HCT116 (cell line): ENCODE results near the gene GRPR. TPM values are rescaled to one million over a fixed set of nuclear protein-coding genes. Genes with fewer than 3 reads are reported as not detected.

ENCODE experiments used
- ATAC-seq: fragments of 200-7000 bp; cut with Tn5 transposase; 2 replicates; pipeline ENCODE4 v1.9.1; 2020; ENCODE audit warnings: mild to moderate bottlenecking, moderate library complexity
- BruUV-seq: library from RNA; stranded (reverse); fragments of 400-500 nt; replicated peaks from 2 replicates; lab custom pipeline; 2021; lab: Mats Ljungman, UMichigan
- CTCF ChIA-PET: fragments of 300-600 bp; sonication (Branson Sonifier 250); formaldehyde crosslinking; loops from one replicate; lab custom pipeline; 2021; ENCODE audit warnings: antibody characterized with exemption; lab: Charles Lee
- POLR2A ChIA-PET: fragments of 300-600, 350-600 bp; sonication (Branson Sonifier 250); formaldehyde crosslinking; loops from one replicate; lab custom pipeline; 2021; ENCODE audit warnings: antibody characterized with exemption; lab: Charles Lee
- RAD21 ChIA-PET, 2 experiments: fragments of 300-600 bp; sonication (Branson Sonifier 250); formaldehyde crosslinking; loops; one replicate each; lab custom pipeline; 2023; ENCODE audit warnings: low total read pairs in 2 of 2; ENCODE audit not compliant: uncharacterized antibody in 2 of 2, unreplicated experiment in 2 of 2, low non-redundant PET in 1 of 2; lab: Charles Lee
- DNase-seq: peaks from one replicate; pipeline ENCODE4 v3.0.0-alpha.2; 2010; ENCODE audit warnings: low read depth, low spot score
- H2AFZ ChIP-seq: fragments of 200-600 bp; shearing (Covaris generic), sonication (generic); 2 replicates; pipeline ENCODE4 v1.6.1; 2017; ENCODE audit warnings: low read depth, mixed run types, mixed read lengths, antibody characterized with exemption, low read length; ENCODE audit not compliant: poor library complexity, severe bottlenecking
- H3K27ac ChIP-seq: 2 replicates; pipeline ENCODE4 v1.5.1; 2012; ENCODE audit warnings: low read depth, low read length
- H3K27me3 ChIP-seq: fragments of 200-600 bp; sonication (generic); 2 replicates; pipeline ENCODE4 v1.6.1; 2016; ENCODE audit warnings: mixed run types, low read length, mixed read lengths; ENCODE audit not compliant: insufficient read depth
- H3K36me3 ChIP-seq, 2 experiments: fragments of 200-500 bp in 1 of 2; fragments of 200-600 bp in 1 of 2; sonication (Bioruptor generic) in 1 of 2; sonication (generic) in 1 of 2; 2 replicates each; pipeline versions ENCODE4 v1.5.1 to v1.6.1; 2014 to 2016; ENCODE audit warnings: low read length in 2 of 2, inconsistent platforms in 1 of 2, mixed read lengths in 1 of 2, mixed run types in 1 of 2; ENCODE audit not compliant: insufficient read depth in 2 of 2, control insufficient read depth in 1 of 2
- H3K4me1 ChIP-seq, 2 experiments: fragments of 200-600 bp in 1 of 2; sonication (generic) in 1 of 2; 2 replicates each; pipeline versions ENCODE4 v1.5.1 to v1.6.1; 2012 to 2017; ENCODE audit warnings: low read length in 2 of 2, inconsistent platforms in 1 of 2, mild to moderate bottlenecking in 1 of 2, mixed read lengths in 1 of 2, mixed run types in 1 of 2, moderate library complexity in 1 of 2; ENCODE audit not compliant: insufficient read depth in 2 of 2, control insufficient read depth in 1 of 2
- H3K4me2 ChIP-seq: fragments of 200-600 bp; sonication (generic); 2 replicates; pipeline ENCODE4 v1.6.1; 2017; ENCODE audit warnings: mixed run types, low read length, mixed read lengths
- H3K4me3 ChIP-seq, 2 experiments: fragments of 200-600 bp in 1 of 2; sonication (generic) in 1 of 2; replicated peaks in 1 of 2; 2 replicates each; pipeline ENCODE4 v1.5.1; 2011 to 2016; ENCODE audit warnings: low read length in 2 of 2, control low read depth in 1 of 2, low read depth in 1 of 2, mild to moderate bottlenecking in 1 of 2, mixed read lengths in 1 of 2, mixed run types in 1 of 2
- H3K79me2 ChIP-seq: fragments of 200-600 bp; sonication (generic); 2 replicates; pipeline ENCODE4 v1.6.1; 2017; ENCODE audit warnings: mild to moderate bottlenecking, mixed run types, low read length, moderate library complexity, mixed read lengths; ENCODE audit not compliant: insufficient read depth
- H3K9ac ChIP-seq: fragments of 200-600 bp; sonication (generic); 2 replicates; pipeline ENCODE4 v1.6.1; 2016; ENCODE audit warnings: low read length, mixed read lengths
- H3K9me2 ChIP-seq: fragments of 200-600 bp; sonication (generic), shearing (Covaris generic); 2 replicates; pipeline ENCODE4 v1.6.1; 2017; ENCODE audit warnings: mixed run types, mild to moderate bottlenecking, moderate library complexity; ENCODE audit not compliant: insufficient read depth
- H3K9me3 ChIP-seq, 2 experiments: fragments of 200-500 bp in 1 of 2; fragments of 200-600 bp in 1 of 2; sonication (Bioruptor generic) in 1 of 2; sonication (generic) in 1 of 2; 2 replicates each; pipeline ENCODE4 v1.6.1; 2014 to 2017; ENCODE audit warnings: low read length in 2 of 2, mixed read lengths in 2 of 2, inconsistent platforms in 1 of 2, low read depth in 1 of 2, mild to moderate bottlenecking in 1 of 2, mixed run types in 1 of 2, moderate library complexity in 1 of 2; ENCODE audit not compliant: control insufficient read depth in 1 of 2, insufficient read depth in 1 of 2
- H4K20me1 ChIP-seq: fragments of 200-600 bp; sonication (generic), shearing (Covaris generic); 2 replicates; pipeline ENCODE4 v1.6.1; 2017; ENCODE audit warnings: mixed run types, mild to moderate bottlenecking, moderate library complexity; ENCODE audit not compliant: insufficient read depth
- CBX3 ChIP-seq: IDR thresholded peaks from 2 replicates; pipeline ENCODE4 v1.6.1; 2012; ENCODE audit warnings: low read depth
- CEBPB ChIP-seq: IDR thresholded peaks from 2 replicates; pipeline ENCODE4 v1.6.1; 2012; ENCODE audit warnings: low read depth
- ELF1 ChIP-seq: IDR thresholded peaks from 2 replicates; pipeline ENCODE4 v1.6.1; 2012; ENCODE audit warnings: low read depth, borderline replicate concordance
- EZH2phosphoT487 ChIP-seq: fragments of 200-600 bp; IDR thresholded peaks from 2 replicates; pipeline ENCODE4 v1.6.1; 2018; ENCODE audit warnings: antibody characterized with exemption, borderline replicate concordance
- JUND ChIP-seq: IDR thresholded peaks from 2 replicates; pipeline ENCODE4 v1.6.1; 2012
- SIN3A ChIP-seq: IDR thresholded peaks from 2 replicates; pipeline ENCODE4 v1.6.1; 2012; ENCODE audit warnings: low read depth
- SP1 ChIP-seq: IDR thresholded peaks from 2 replicates; pipeline ENCODE4 v1.6.1; 2012; ENCODE audit warnings: low read depth
- SRF ChIP-seq: IDR thresholded peaks from 2 replicates; pipeline ENCODE4 v1.6.1; 2012; ENCODE audit warnings: low read depth
- TCF7L2 ChIP-seq: IDR thresholded peaks from 2 replicates; pipeline ENCODE4 v1.7.0; 2011; ENCODE audit warnings: borderline replicate concordance, inconsistent platforms; ENCODE audit not compliant: insufficient read depth, insufficient read length; ENCODE audit errors: extremely low read depth
- YY1 ChIP-seq: IDR thresholded peaks from 2 replicates; pipeline ENCODE4 v1.6.1; 2011; ENCODE audit warnings: low read length, low read depth, moderate library complexity, mild to moderate bottlenecking; ENCODE audit not compliant: insufficient replicate concordance; ENCODE audit errors: extremely low read depth
- ZNF274 ChIP-seq: fragments of 200-500 bp; sonication (Bioruptor generic); IDR thresholded peaks from 2 replicates; pipeline ENCODE4 v1.6.1; 2014; ENCODE audit warnings: mild to moderate bottlenecking, low read depth, low read length, inconsistent platforms
- intact Hi-C: fragments of 100-400 bp; cut with micrococcal nuclease; formaldehyde crosslinking; loops from 2 replicates; pipeline ENCODE4 v1.10.0; 2022
- total RNA-seq: library from RNA; stranded (reverse); gene quantifications from one replicate; pipeline ENCODE4 v1.2.1, GENCODE V29; 2021; ENCODE audit not compliant: unreplicated experiment
- TF ChIP-seq, protein P1 (sequence below), 3 experiments: fragments of 200-600 bp in 1 of 3; sonication (generic) in 1 of 3; IDR thresholded peaks in 2 of 3; conservative IDR thresholded peaks in 1 of 3; 2 replicates each; pipeline ENCODE4 v1.5.1; 2012 to 2017; ENCODE audit warnings: low read depth in 2 of 3, low read length in 2 of 3, antibody characterized with exemption in 1 of 3, borderline replicate concordance in 1 of 3, control low read depth in 1 of 3, mild to moderate bottlenecking in 1 of 3, mixed read lengths in 1 of 3, mixed run types in 1 of 3, moderate library complexity in 1 of 3; ENCODE audit not compliant: insufficient read depth in 1 of 3
- TF ChIP-seq, protein P2 (sequence below): IDR thresholded peaks from 2 replicates; pipeline ENCODE4 v1.6.1; 2012
- TF ChIP-seq, protein P3 (sequence below): IDR thresholded peaks from 2 replicates; pipeline ENCODE4 v1.6.1; 2011; ENCODE audit warnings: mild to moderate bottlenecking, low read length, moderate library complexity; ENCODE audit not compliant: insufficient replicate concordance; ENCODE audit errors: extremely low read depth
- TF ChIP-seq, protein P4 (sequence below): IDR thresholded peaks from 2 replicates; pipeline ENCODE4 v1.6.1; 2012
- TF ChIP-seq, protein P5 (sequence below): IDR thresholded peaks from 2 replicates; pipeline ENCODE4 v1.6.1; 2012; ENCODE audit warnings: low read depth

Gene GRPR
- total RNA-seq, 1 experiment from 2014 or later, result 0.15 TPM

DNA sequence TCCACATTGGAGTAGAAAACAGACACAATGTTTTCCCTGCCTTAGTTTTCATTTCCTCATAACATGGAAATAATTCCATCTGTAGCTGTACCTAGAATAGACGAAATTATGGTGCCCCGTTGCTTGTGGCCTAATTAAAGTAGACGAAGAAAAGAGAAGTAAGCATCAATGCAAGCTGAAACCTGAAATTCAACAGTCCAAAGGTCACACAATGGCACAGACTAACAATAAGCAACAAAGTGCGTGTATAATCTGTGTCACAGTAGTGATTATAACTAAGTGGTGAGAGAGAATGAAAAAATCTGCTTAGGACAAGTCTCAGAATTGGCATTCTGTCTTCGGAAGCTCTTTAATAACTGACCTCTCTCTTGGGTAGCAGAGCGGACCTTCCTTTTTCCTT is 68.2 kb downstream of the GRPR start:
- H3K36me3 ChIP-seq, result no peaks in the 10 kb centered on the region
- H3K9me2 ChIP-seq, result no peaks in the 10 kb centered on the region
- H3K27me3 ChIP-seq, result no peaks in the 10 kb centered on the region
- H3K79me2 ChIP-seq, result no peaks in the 10 kb centered on the region
- POLR2A ChIA-PET, result no interaction called here
- H3K4me3 ChIP-seq, result no peak overlapping the region
- peaks cover 0 to 18% of the 10 kb centered on the region in 2 experiments; a peak in 2 of 4 replicates for H3K4me1 ChIP-seq
- no peak overlapping the region for H3K9ac ChIP-seq
- H3K9me3 ChIP-seq, result no peaks in the 10 kb centered on the region
- TF ChIP-seq YY1, result no peak
- no peak for TF ChIP-seq SIN3A
- TF ChIP-seq, protein P1, sequence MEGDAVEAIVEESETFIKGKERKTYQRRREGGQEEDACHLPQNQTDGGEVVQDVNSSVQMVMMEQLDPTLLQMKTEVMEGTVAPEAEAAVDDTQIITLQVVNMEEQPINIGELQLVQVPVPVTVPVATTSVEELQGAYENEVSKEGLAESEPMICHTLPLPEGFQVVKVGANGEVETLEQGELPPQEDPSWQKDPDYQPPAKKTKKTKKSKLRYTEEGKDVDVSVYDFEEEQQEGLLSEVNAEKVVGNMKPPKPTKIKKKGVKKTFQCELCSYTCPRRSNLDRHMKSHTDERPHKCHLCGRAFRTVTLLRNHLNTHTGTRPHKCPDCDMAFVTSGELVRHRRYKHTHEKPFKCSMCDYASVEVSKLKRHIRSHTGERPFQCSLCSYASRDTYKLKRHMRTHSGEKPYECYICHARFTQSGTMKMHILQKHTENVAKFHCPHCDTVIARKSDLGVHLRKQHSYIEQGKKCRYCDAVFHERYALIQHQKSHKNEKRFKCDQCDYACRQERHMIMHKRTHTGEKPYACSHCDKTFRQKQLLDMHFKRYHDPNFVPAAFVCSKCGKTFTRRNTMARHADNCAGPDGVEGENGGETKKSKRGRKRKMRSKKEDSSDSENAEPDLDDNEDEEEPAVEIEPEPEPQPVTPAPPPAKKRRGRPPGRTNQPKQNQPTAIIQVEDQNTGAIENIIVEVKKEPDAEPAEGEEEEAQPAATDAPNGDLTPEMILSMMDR (IDR thresholded peaks at IDR 0.05 in 2 of 3, conservative IDR thresholded peaks at IDR 0.05 in 1 of 3; ENCODE audit: borderline replicate concordance in 1 of 3, insufficient read depth in 1 of 3, low read depth in 2 of 3, low read length in 2 of 3), result no peak
- TF ChIP-seq EZH2phosphoT487, result no peak
- no peak for TF ChIP-seq CBX3
- no peak for TF ChIP-seq ZNF274
- no peak for TF ChIP-seq JUND
- TF ChIP-seq ELF1, result no peak
- TF ChIP-seq, protein P2, sequence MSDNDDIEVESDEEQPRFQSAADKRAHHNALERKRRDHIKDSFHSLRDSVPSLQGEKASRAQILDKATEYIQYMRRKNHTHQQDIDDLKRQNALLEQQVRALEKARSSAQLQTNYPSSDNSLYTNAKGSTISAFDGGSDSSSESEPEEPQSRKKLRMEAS, result no peak
- TF ChIP-seq SRF, result no peak
- TF ChIP-seq, protein P3, sequence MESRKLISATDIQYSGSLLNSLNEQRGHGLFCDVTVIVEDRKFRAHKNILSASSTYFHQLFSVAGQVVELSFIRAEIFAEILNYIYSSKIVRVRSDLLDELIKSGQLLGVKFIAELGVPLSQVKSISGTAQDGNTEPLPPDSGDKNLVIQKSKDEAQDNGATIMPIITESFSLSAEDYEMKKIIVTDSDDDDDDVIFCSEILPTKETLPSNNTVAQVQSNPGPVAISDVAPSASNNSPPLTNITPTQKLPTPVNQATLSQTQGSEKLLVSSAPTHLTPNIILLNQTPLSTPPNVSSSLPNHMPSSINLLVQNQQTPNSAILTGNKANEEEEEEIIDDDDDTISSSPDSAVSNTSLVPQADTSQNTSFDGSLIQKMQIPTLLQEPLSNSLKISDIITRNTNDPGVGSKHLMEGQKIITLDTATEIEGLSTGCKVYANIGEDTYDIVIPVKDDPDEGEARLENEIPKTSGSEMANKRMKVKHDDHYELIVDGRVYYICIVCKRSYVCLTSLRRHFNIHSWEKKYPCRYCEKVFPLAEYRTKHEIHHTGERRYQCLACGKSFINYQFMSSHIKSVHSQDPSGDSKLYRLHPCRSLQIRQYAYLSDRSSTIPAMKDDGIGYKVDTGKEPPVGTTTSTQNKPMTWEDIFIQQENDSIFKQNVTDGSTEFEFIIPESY, result no peak
- TF ChIP-seq CEBPB, result no peak
- TF ChIP-seq, protein P4, sequence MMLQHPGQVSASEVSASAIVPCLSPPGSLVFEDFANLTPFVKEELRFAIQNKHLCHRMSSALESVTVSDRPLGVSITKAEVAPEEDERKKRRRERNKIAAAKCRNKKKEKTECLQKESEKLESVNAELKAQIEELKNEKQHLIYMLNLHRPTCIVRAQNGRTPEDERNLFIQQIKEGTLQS, result no peak
- no peak for TF ChIP-seq SP1
- no peak for TF ChIP-seq TCF7L2
- TF ChIP-seq, protein P5, sequence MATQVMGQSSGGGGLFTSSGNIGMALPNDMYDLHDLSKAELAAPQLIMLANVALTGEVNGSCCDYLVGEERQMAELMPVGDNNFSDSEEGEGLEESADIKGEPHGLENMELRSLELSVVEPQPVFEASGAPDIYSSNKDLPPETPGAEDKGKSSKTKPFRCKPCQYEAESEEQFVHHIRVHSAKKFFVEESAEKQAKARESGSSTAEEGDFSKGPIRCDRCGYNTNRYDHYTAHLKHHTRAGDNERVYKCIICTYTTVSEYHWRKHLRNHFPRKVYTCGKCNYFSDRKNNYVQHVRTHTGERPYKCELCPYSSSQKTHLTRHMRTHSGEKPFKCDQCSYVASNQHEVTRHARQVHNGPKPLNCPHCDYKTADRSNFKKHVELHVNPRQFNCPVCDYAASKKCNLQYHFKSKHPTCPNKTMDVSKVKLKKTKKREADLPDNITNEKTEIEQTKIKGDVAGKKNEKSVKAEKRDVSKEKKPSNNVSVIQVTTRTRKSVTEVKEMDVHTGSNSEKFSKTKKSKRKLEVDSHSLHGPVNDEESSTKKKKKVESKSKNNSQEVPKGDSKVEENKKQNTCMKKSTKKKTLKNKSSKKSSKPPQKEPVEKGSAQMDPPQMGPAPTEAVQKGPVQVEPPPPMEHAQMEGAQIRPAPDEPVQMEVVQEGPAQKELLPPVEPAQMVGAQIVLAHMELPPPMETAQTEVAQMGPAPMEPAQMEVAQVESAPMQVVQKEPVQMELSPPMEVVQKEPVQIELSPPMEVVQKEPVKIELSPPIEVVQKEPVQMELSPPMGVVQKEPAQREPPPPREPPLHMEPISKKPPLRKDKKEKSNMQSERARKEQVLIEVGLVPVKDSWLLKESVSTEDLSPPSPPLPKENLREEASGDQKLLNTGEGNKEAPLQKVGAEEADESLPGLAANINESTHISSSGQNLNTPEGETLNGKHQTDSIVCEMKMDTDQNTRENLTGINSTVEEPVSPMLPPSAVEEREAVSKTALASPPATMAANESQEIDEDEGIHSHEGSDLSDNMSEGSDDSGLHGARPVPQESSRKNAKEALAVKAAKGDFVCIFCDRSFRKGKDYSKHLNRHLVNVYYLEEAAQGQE, result no peak
- no peaks in the 10 kb centered on the region for H4K20me1 ChIP-seq
- H2AFZ ChIP-seq, result no peak overlapping the region
- intact Hi-C loops, result no loop called here
- DNase-seq (no peak), ATAC-seq (no peak)
- RAD21 ChIA-PET, result no interaction called here
- H3K27ac ChIP-seq, result no peak overlapping the region
- BruUV-seq, result no TSS peak
- no peak overlapping the region for H3K4me2 ChIP-seq
- CTCF ChIA-PET, result no interaction called here
